HUES48 (cell line): ENCODE data around the gene HOXA7.

Experiments used
- H3K27ac ChIP-seq: one replicate; pipeline ENCODE4 v1.7.0; 2013; ENCODE audit warnings: low read depth, low read length, inconsistent platforms
- H3K27me3 ChIP-seq: 2 replicates; pipeline ENCODE4 v1.6.1; 2013; ENCODE audit warnings: mild to moderate bottlenecking, low read length; ENCODE audit not compliant: control insufficient read depth, insufficient read depth
- H3K36me3 ChIP-seq: 2 replicates; pipeline ENCODE4 v1.6.1; 2013; ENCODE audit warnings: low read length; ENCODE audit not compliant: control insufficient read depth, insufficient read depth
- H3K4me1 ChIP-seq: 2 replicates; pipeline ENCODE4 v1.6.1; 2013; ENCODE audit warnings: mild to moderate bottlenecking, low read length; ENCODE audit not compliant: control insufficient read depth, insufficient read depth
- H3K4me3 ChIP-seq: 2 replicates; pipeline ENCODE4 v1.5.1; 2013; ENCODE audit warnings: mild to moderate bottlenecking, low read depth, low read length
- H3K9ac ChIP-seq: 2 replicates; pipeline ENCODE4 v1.6.1; 2013; ENCODE audit warnings: mild to moderate bottlenecking, low read depth, low read length, moderate library complexity
- H3K9me3 ChIP-seq: 2 replicates; pipeline ENCODE4 v1.6.1; 2013; ENCODE audit warnings: low read length; ENCODE audit not compliant: control insufficient read depth, insufficient read depth

HOXA7 gene

GRCh38 chr7:27185854-27186667, 29.6 kb upstream of the HOXA7 start:
- Histone ChIP-seq H3K36me3 (no peaks in the 10 kb centered on the region), H3K27me3 (peaks cover 100% of the 10 kb centered on the region), H3K9me3 (no peaks in the 10 kb centered on the region), H3K27ac (no peak overlapping the region), H3K9ac (no peak overlapping the region), H3K4me1 (peaks cover 38% of the 10 kb centered on the region), H3K4me3 (no peak overlapping the region)

GRCh38 chr7:27185013-27185853, 28.8 kb upstream of the HOXA7 start, which contains the start of gene HOXA11:
HOXA11 (minus strand) TSS chr7:27185232; CDS start chr7:27185144, 88 bp downstream.
- no peaks in the 10 kb centered on the region for H3K9me3 ChIP-seq
- peaks cover 38% of the 10 kb centered on the region for H3K4me1 ChIP-seq
- no peak within 1 kb of the TSS for H3K27ac ChIP-seq
- H3K4me3 ChIP-seq = no peak within 1 kb of the TSS
- H3K36me3 ChIP-seq = no peaks in the 10 kb centered on the region
- peaks cover 100% of the 10 kb centered on the region for H3K27me3 ChIP-seq
- H3K9ac ChIP-seq = no peak within 1 kb of the TSS

GRCh38 chr7:27184337-27185012, 28.0 kb upstream of the HOXA7 start:
- Histone ChIP-seq H3K27me3 (peaks cover 100% of the 10 kb centered on the region), H3K9ac (no peak overlapping the region)

GRCh38 chr7:27183682-27184336, 27.3 kb upstream of the HOXA7 start:
- Histone ChIP-seq H3K36me3 (no peaks in the 10 kb centered on the region), H3K27ac (no peak overlapping the region), H3K4me1 (peaks cover 35% of the 10 kb centered on the region), H3K9me3 (no peaks in the 10 kb centered on the region), H3K9ac (no peak overlapping the region), H3K4me3 (no peak overlapping the region), H3K27me3 (peaks cover 100% of the 10 kb centered on the region)

More at GRCh38 chr7:27184337-27185012, 28.0 kb upstream of the HOXA7 start:
- H3K4me3 ChIP-seq = no peak overlapping the region
- no peaks in the 10 kb centered on the region for H3K36me3 ChIP-seq
- no peak overlapping the region for H3K27ac ChIP-seq
- no peaks in the 10 kb centered on the region for H3K9me3 ChIP-seq
- H3K4me1 ChIP-seq = peaks cover 38% of the 10 kb centered on the region

GRCh38 chr7:27182861-27183681, 26.6 kb upstream of the HOXA7 start:
- H3K36me3 ChIP-seq = no peaks in the 10 kb centered on the region
- no peaks in the 10 kb centered on the region for H3K9me3 ChIP-seq
- no peak overlapping the region for H3K4me3 ChIP-seq
- peaks cover 100% of the 10 kb centered on the region for H3K27me3 ChIP-seq
- H3K27ac ChIP-seq = no peak overlapping the region
- no peak overlapping the region for H3K9ac ChIP-seq
- H3K4me1 ChIP-seq = peaks cover 29% of the 10 kb centered on the region

- H3K36me3 ChIP-seq = no peaks in the 10 kb centered on the region
- H3K4me3 ChIP-seq = no peak overlapping the region
- H3K4me1 ChIP-seq = peaks cover 23% of the 10 kb centered on the region
- no peak overlapping the region for H3K9ac ChIP-seq
- peaks cover 100% of the 10 kb centered on the region for H3K27me3 ChIP-seq
- no peak overlapping the region for H3K27ac ChIP-seq
- no peaks in the 10 kb centered on the region for H3K9me3 ChIP-seq
These were observed 25.9 kb upstream of the HOXA7 start for GRCh38 chr7:27182285-27182841.

GRCh38 chr7:27181795-27182275, 25.4 kb upstream of the HOXA7 start:
- Histone ChIP-seq H3K27ac (no peak overlapping the region), H3K9me3 (no peaks in the 10 kb centered on the region), H3K27me3 (peaks cover 100% of the 10 kb centered on the region), H3K4me3 (no peak overlapping the region), H3K4me1 (peaks cover 18% of the 10 kb centered on the region), H3K9ac (no peak overlapping the region), H3K36me3 (no peaks in the 10 kb centered on the region)

GRCh38 chr7:27180431-27181420, 24.3 kb upstream of the HOXA7 start:
- H3K27ac ChIP-seq = no peak overlapping the region
- no peaks in the 10 kb centered on the region for H3K9me3 ChIP-seq
- H3K27me3 ChIP-seq = peaks cover 100% of the 10 kb centered on the region
- H3K4me1 ChIP-seq = peaks cover 7% of the 10 kb centered on the region
- no peak overlapping the region for H3K9ac ChIP-seq
- H3K36me3 ChIP-seq = no peaks in the 10 kb centered on the region
- H3K4me3 ChIP-seq = no peak overlapping the region
